Stimulated activated CD4-positive, alpha-beta T cell treated with anti-CD3 and anti-CD28 coated beads, Interleukin-15, amount 100 ng/mL, for 1 hour (primary cell): ENCODE data around the gene YRDC.
A peak's percentile ranks its signal among the peaks of the same experiment; 100 is the strongest.

Experiments used
- DNase-seq, 2 donors: peaks; one replicate each; pipeline ENCODE4 v3.0.0-alpha.2; 2020; ENCODE audit warnings: low read depth in 1 of 2, low spot score in 1 of 2

Gene YRDC

GRCh38 chr1:37807555-37808368 is at the start of gene YRDC, which contains the start of gene C1orf122:
YRDC (minus strand) TSS chr1:37808208; CDS start chr1:37808180, 28 bp downstream.
C1orf122 (plus strand) TSS chr1:37807790; CDS start chr1:37808405, 615 bp downstream.
- DNase-seq: peak; percentile 80 to 88

- DNase-seq: no peak
Measured at GRCh38 chr1:37854406-37854805, 46.4 kb upstream of the YRDC start.

- no peak for DNase-seq
Measured at GRCh38 chr1:37853157-37853556, 45.1 kb upstream of the YRDC start.

- no peak for DNase-seq
Measured at GRCh38 chr1:37851782-37852210, 43.8 kb upstream of the YRDC start.

- no peak for DNase-seq
Measured at GRCh38 chr1:37851262-37851661, 43.3 kb upstream of the YRDC start.

- DNase-seq: no peak
Measured at GRCh38 chr1:37850352-37850955, 42.4 kb upstream of the YRDC start.

- no peak for DNase-seq
Measured at GRCh38 chr1:37849480-37849879, 41.5 kb upstream of the YRDC start.

GRCh38 chr1:37846647-37847339 is 38.8 kb upstream of the YRDC start:
- DNase-seq: no peak

- no peak for DNase-seq
Measured at GRCh38 chr1:37845786-37846185, 37.8 kb upstream of the YRDC start.

- no peak for DNase-seq
Measured at GRCh38 chr1:37845049-37845646, 37.1 kb upstream of the YRDC start.

- DNase-seq: no peak
Measured at GRCh38 chr1:37844536-37844935, 36.5 kb upstream of the YRDC start.

- DNase-seq: no peak
Measured at GRCh38 chr1:37841652-37842051, 33.6 kb upstream of the YRDC start.

GRCh38 chr1:37840711-37841110 is 32.7 kb upstream of the YRDC start:
- DNase-seq: no peak

- no peak for DNase-seq
Measured at GRCh38 chr1:37839676-37840075, 31.7 kb upstream of the YRDC start.

- DNase-seq: no peak
Measured at GRCh38 chr1:37836788-37837187, 28.8 kb upstream of the YRDC start.

GRCh38 chr1:37831809-37832208 is 23.8 kb upstream of the YRDC start:
- no peak for DNase-seq

GRCh38 chr1:37831109-37831508 is 23.1 kb upstream of the YRDC start:
- DNase-seq: no peak

- no peak for DNase-seq
Measured at GRCh38 chr1:37828410-37829074, 20.5 kb upstream of the YRDC start.

- no peak for DNase-seq
Measured at GRCh38 chr1:37825506-37825905, 17.5 kb upstream of the YRDC start.

GRCh38 chr1:37824001-37824400 is 16.0 kb upstream of the YRDC start:
- DNase-seq: no peak
